Stimulated activated CD8-positive, alpha-beta memory T cell treated with anti-CD3 and anti-CD28 coated beads, Interleukin-7, amount 100 ng/mL, for 48 hours (primary cell): ENCODE measurements around the gene ZNF831.
A peak's percentile ranks its signal among the peaks of the same experiment; 100 is the strongest.

Experiments
- DNase-seq, 2 donors: peaks; one replicate each; pipeline ENCODE4 v3.0.0-alpha.2; 2020; ENCODE audit warnings: low read depth in 1 of 2; ENCODE audit errors: extremely low read depth in 1 of 2

Gene ZNF831

GRCh38 chr20:59210186-59210585 is 46.6 kb downstream of the ZNF831 start:
- DNase-seq, result no peak

DNA sequence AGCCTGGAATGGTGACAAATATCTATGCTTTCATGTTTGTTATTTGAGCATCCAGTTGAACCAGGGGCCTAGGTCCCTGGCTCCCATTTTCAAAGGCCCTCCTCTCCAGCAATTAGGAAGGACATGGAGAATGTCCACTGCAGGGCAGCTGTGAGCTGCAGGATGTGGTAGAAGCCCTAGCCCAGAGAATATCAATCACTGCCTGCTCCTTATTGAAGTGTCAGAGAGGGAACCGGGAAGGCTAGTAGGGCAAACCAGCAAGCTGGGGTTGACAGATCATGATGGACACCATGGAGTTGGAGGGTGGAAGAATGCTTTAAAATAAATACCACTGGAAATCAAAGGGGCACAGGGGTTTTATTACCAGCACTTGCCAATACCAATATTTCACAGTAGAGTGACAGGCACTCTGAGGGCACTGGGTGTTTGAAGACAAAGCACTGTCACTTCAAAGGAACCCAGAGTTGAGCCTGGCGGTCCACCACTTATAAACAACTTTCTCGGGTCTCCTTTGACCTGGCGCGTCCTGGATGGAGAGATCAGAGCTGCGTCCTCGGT is 47.7 kb downstream of the ZNF831 start:
- no peak for DNase-seq

GRCh38 chr20:59214073-59214472 is 50.5 kb downstream of the ZNF831 start:
- DNase-seq, result no peak

DNA sequence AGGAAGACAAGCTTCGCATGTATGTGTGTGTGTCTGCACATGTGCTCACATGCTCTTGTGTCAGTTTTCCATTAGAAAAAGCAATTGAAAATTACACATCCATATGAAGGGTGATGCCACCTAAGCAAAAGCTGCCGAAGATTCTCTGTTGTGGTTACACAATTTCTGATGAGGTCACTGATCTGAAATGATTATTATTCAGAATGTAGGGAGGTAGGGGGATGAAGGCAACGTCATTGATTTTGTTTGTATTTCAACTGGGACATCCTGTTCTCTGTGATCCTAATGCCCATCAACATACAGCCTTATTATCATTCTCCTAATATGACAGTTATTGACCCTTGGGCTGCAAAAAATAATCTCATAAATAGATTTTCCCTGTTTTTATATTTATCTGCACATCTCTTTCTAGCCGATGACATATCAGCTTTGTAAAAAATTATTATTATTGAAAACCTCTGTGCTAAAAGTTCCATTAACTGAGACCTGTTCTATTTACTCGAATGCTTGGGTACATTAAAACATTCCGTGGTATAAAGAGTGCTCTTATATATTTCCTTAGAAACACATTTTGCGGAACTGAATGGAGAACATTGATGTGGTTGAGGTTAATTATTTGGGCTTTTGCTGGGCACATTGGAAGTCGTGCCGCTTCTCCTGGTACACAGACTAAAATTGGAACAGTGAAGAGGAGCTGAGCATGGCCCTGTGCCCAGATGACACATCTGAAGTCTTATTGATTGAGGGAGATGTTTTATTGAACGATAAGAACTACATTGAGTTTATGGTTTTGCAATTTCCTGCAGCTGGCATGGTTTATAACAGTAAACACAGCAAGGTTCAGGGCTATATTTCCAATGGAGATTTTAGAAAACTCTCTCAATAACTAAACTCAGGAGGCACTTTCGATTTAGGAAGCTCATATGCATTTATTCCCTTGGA is 51.3 kb downstream of the ZNF831 start:
- no peak for DNase-seq

DNA sequence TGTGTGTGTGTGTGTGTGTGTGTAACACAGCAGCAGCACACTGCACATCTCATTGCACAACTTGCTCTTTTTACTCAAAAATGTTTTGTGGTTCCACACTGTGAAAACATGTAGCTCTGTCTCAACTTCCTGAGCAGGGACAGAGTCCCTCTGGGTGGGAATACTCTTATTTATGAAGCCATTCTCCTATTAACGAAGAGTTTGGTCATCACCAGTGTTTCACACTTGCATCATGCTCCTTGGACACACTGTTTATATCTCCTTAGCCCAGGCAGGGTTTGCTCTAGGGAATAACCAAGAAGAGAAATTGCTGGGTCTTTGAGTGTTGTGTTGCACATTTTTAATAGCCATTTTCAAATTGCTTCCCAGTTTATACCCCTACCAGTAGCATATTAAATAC is 53.6 kb downstream of the ZNF831 start:
- DNase-seq, result no peak

GRCh38 chr20:59217794-59218280 is 54.2 kb downstream of the ZNF831 start:
- DNase-seq, result no peak

DNA sequence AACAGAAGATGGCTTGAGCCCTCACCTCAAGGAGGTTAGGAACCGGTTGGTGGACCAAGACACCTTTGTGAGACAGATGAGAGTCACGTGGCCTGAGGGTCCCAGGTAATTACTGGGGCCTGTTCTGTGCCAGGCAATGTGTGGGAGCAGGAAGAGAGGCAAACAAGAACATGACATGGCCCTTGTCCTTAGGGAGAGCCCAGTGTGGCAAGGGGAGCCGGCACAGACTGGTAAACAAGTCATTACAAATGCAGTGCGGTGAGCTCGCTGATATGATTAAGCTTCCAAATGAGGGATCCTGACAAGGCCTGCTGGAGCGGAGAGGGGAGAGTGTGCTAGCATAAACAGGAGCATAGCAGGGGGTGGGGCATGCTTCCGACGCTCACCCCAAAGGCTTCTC is 55.6 kb downstream of the ZNF831 start:
- no peak for DNase-seq

- DNase-seq, result no peak
Measured at GRCh38 chr20:59220161-59220560, 56.5 kb downstream of the ZNF831 start.

DNA sequence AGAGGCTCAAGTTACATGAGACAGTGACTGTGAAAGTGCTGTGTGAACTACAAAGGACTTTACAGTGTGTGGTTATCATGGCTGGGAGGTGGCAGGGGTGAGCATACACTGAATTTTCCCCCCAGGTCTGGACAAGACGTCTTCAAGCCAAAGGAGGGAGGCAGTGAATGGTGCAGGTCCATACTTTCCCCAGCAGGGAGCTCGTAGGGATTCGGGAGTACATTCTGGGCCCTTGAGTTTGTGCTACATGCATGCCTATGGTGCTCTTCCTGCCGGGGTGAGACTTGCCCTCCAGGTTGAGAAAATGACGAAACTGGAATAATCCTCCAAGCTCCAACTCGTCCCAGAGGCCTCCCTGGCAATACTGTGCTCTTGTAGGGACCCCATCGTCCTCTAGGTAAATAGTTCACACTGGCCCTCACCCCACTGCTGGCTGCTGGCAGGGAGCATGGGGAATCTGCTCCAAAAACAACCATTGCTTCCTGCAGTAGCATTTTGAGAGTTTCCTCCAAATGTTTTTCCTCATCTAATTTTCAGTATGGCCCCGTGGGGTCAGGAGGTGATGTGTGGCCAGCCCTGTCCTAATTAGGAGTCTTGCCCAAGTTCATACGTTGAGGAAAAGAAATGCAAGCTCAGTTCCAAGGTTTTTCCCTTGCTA is 57.6 kb downstream of the ZNF831 start:
- DNase-seq, result no peak

DNA sequence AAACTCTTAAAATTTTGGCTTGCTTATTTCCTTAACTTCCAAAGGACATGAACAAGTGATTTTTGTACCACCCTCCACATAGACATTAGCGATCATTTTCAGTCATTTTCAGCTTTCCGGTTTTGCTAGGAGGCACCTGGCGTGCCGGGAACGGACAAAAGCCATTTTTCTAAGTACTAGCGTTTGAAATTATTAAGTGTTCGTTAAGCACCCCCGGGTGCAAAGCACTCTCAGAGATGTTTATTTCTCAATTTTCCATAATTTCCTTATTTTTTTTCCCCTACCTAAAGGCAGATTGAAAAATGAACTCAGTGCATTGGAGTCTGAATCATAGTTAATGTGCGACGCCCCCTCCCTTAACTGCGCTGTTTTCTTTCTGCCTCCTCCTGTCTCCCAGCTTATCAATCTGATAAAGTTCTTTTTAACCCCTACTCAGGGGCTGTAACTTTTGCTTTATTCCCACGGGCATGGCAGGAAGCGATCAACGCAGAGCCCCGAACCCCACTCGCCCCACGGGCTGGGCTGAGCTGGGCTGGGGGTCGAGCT is 58.2 kb downstream of the ZNF831 start:
- DNase-seq, result no peak

DNA sequence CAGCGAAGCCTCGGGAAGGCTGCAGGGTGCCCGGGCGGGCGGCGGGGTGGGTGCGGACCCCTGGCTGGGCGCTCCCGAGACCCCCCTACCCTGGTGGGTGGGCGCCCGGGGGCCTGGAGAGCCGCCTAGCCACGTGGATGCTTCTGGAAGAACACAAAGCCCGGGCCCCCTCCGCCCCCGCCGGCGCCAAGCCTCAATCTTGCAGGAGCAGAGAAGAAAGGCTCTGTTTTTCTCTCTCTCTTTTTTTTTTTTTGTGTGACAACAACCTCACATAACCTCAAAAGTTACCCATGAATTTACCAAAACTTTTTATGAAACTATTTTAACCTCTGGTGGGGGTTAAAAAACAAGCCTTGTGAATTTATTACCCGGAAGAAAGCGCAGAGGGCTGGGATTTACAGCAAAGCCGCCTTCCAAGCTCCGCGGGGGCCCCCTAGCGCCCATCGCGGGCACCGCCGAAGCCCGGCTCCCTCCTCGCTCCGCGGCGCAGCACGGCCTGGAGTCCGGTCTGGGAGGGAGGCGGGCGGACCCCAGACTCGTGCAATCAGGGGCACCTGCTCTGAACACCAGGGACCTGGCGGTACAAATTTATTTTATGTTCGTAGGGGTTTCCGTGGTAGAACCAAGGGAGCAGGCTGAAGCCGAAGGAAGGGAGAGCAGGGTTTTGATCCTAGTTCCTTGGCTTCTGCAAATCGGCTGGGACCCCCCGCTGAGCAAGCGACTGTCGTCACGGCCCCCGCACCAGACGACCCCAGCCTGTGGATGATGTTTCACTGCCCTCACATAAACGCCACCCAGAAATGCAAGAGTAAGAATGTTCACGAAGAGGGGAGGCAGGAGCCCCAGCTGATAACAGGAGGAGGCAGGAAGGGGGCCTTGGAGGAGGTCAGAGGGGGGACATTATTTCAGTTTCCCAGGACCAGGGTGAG is 58.9 kb downstream of the ZNF831 start:
- DNase-seq, result peak; percentile 57 to 58

DNA sequence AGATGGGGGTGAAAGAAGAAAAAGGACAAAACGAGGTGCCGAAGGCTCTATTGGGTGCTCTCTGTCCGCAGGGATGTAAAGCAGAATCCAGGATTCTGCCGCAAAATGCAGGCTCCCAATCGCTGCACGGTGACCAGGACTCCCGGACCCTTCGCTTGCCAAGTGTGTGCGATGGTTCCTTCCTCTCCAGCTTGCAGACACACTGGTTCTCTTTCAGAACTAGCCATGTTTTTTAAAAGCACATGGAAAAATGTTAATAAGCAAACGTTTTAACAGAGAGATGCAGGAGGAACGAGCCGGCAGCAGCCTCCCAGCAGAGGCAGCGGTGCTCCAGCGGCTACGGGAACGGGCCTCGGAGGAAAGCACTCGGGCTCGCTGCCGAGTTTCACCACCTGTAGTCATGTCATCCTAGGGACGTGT is 59.6 kb downstream of the ZNF831 start:
- DNase-seq, result no peak

- no peak for DNase-seq
Measured at GRCh38 chr20:59223750-59224149, 60.1 kb downstream of the ZNF831 start.

DNA sequence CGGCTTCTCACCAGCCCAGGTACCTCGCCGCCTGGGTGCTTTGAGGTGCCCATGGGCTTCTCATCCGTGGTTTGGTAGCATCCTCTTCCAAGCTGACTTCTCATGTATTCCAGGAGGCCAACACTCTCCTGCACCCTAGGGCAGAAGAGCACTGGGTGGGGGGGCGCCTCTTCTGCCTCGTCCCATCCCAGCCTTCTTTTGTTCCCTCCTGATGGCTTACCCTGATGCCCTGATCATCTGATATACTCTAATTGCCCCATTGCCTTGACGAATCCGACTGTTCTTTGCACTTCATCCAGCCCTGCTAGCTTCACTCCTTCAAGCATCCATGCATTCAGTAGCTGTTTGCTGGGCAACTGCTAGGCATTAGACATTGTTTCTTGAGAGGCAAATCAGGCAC is 60.6 kb downstream of the ZNF831 start:
- no peak for DNase-seq

DNA sequence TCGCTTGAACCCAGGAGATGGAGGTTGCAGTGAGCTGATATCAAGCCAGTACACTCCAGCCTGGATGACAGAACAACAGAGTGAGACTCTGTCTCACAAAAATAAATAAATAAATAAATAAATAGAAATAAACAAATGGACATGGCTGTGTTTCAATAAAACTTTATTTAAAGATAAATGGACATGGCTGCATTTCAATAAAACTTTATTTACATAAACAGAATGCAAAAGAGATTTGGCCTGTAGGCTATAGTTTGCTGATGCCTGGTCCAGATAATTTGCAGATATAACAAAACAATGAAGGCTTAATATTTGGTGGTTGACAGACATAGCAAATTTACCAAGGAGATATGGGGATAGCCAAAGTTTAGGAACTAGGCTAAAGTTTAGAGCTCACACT is 66.8 kb downstream of the ZNF831 start:
- no peak for DNase-seq

GRCh38 chr20:59231124-59231804 is 67.6 kb downstream of the ZNF831 start:
- no peak for DNase-seq

DNA sequence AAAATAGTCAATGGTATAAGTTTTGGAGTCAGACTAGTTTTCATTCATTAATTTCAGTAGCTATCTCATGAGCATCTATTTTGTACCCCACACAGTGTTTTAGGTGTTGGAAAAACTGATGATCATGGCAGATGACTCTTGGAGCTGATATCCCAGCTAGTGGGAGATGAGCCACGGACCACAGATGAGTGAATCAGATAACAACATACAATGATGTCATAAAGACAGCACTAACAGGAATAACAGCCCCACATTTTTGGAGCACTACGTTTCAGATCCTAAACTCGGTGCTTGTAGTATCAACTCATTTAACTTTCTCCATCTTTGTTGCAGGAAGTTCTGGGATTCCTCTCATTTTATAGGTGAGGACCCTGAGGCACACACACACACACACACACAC is 69.0 kb downstream of the ZNF831 start:
- DNase-seq, result no peak

GRCh38 chr20:59235226-59235625 is 71.6 kb downstream of the ZNF831 start:
- no peak for DNase-seq

DNA sequence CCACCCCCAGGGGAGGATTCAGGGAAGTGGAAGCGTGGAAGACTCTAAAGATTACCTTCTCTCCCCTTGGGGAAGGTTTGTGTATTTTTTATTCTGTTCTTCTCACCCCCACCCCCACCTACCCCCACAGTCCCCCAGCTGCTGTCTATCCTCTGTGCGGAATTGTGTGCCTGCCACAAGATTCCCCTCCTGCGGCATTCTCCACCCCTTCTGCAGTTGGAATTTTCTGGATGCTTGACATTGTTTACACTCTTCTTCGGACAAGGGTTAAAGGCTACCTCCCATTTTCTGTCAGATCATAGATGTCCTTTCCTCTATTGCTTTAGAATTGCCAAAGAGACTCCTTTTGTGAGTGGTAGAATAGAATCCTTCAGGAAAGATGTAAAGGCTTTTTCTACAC is 76.4 kb downstream of the ZNF831 start:
- DNase-seq, result no peak
